ENCODE measurements around the gene USO1. TPM values are rescaled to one million over a fixed set of nuclear protein-coding genes. Genes with fewer than 3 reads are reported as not detected.
A peak's percentile ranks its signal among the peaks of the same experiment; 100 is the strongest.

Gene USO1, protein sequence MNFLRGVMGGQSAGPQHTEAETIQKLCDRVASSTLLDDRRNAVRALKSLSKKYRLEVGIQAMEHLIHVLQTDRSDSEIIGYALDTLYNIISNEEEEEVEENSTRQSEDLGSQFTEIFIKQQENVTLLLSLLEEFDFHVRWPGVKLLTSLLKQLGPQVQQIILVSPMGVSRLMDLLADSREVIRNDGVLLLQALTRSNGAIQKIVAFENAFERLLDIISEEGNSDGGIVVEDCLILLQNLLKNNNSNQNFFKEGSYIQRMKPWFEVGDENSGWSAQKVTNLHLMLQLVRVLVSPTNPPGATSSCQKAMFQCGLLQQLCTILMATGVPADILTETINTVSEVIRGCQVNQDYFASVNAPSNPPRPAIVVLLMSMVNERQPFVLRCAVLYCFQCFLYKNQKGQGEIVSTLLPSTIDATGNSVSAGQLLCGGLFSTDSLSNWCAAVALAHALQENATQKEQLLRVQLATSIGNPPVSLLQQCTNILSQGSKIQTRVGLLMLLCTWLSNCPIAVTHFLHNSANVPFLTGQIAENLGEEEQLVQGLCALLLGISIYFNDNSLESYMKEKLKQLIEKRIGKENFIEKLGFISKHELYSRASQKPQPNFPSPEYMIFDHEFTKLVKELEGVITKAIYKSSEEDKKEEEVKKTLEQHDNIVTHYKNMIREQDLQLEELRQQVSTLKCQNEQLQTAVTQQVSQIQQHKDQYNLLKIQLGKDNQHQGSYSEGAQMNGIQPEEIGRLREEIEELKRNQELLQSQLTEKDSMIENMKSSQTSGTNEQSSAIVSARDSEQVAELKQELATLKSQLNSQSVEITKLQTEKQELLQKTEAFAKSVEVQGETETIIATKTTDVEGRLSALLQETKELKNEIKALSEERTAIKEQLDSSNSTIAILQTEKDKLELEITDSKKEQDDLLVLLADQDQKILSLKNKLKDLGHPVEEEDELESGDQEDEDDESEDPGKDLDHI
- polyA plus RNA-seq (2013, experiment 1 of 2) = 68.2 TPM
- polyA plus RNA-seq (2013, experiment 2 of 2) = 72.2 TPM

DNA sequence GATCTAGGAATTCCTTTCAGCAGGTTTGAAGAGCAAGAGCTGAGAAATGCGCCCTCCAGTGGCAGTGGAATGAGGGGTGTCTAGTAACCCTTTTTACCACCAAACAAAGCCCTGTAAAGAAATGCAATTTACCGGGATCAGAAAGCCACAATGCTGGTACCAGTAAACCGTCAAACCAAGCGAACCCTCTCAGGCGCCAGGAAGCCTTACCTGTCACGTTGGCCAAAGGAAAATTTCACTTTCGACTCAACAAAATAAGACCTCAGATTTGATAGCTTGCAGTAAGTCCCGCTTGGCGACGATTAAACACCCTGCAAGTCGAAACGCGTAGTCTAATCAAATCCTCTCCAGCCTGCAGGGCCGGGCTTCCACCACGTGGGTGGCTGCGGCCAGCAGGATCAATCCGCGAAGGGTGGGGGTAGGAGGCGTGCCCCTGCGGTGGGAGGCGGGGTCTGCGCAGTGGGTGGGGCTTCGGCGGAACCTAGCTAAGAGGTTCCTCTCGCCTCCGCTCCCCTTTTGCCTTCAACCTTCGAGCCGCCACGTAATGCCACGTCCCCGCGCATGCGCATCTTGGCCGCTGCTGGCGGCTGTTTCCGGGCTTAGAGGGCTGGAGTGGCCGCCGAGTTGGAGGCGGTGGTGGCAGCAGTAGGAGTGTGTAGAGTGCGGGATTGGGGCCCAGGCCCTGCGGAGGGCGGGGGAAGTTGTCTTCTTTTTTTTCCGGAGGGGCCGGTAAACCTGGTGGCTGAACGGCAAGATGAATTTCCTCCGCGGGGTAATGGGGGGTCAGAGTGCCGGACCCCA is at the start of gene USO1:
USO1 (plus strand) TSS at position 512 of the 801 bp plus-strand sequence; CDS start at position 755, 243 bp downstream.
- peak within 1 kb of the TSS; percentile 75 for H2AK5ac ChIP-seq (ENCODE audit: low read length, severe bottlenecking)
- H4K91ac ChIP-seq (ENCODE audit: low read length) = peak within 1 kb of the TSS; percentile 94
- H2BK5ac ChIP-seq (ENCODE audit: low read depth, low read length, poor library complexity, severe bottlenecking) = peak within 1 kb of the TSS; percentile 85
- peak within 1 kb of the TSS; percentile 72 for H2AFZ ChIP-seq (ENCODE audit: low read depth, low read length)
- H3K18ac ChIP-seq (ENCODE audit: low read depth in 1 of 2, low read length in 2 of 2) = peak within 1 kb of the TSS; percentile 93 to 95
- peaks cover 13% of the 10 kb centered on the region for H3K79me1 ChIP-seq (replicated peaks; ENCODE audit: low read length, poor library complexity, severe bottlenecking)
- peak within 1 kb of the TSS; percentile 91 for H3K4me3 ChIP-seq (ENCODE audit: insufficient read depth in 1 of 2, low read depth in 1 of 2, low read length in 2 of 2)
- H3K4ac ChIP-seq (ENCODE audit: low read depth in 1 of 2, low read length in 2 of 2) = peak within 1 kb of the TSS; percentile 68 to 99
- H3K36me3 ChIP-seq (ENCODE audit: control insufficient read depth in 1 of 2, insufficient read depth in 2 of 2, low read depth in 1 of 2, low read length in 2 of 2) = no peaks in the 10 kb centered on the region
- H3K4me1 ChIP-seq (ENCODE audit: control insufficient read depth, insufficient read depth, low read depth, low read length) = peaks cover 3% of the 10 kb centered on the region
- H3K9ac ChIP-seq (ENCODE audit: low read length) = peak within 1 kb of the TSS; percentile 99
- peak within 1 kb of the TSS; percentile 85 for H3K4me2 ChIP-seq (ENCODE audit: low read length, poor library complexity, severe bottlenecking)
- no peaks in the 10 kb centered on the region for H3K27me3 ChIP-seq (ENCODE audit: control insufficient read depth in 1 of 2, insufficient read depth in 1 of 2, low read length in 2 of 2)
- H4K8ac ChIP-seq (ENCODE audit: low read length) = peak within 1 kb of the TSS; percentile 89
- peak within 1 kb of the TSS in 1 of 2 experiments; percentile 63 for H2BK12ac ChIP-seq (ENCODE audit: low read length in 2 of 2)
- peak within 1 kb of the TSS; percentile 97 for H2BK120ac ChIP-seq (ENCODE audit: low read depth, low read length)
- WGBS = 0% methylated on average over 40 of the region's 48 CpGs
- peak; percentile 99 for DNase-seq
- peak within 1 kb of the TSS; percentile 98 for H3K27ac ChIP-seq (ENCODE audit: low read length, poor library complexity, severe bottlenecking)
- no peaks in the 10 kb centered on the region for H3K9me3 ChIP-seq (ENCODE audit: control insufficient read depth, low read length)
- peak within 1 kb of the TSS in 1 of 2 experiments; percentile 87 for H3K23ac ChIP-seq (ENCODE audit: low read length in 2 of 2)
- H2BK15ac ChIP-seq (ENCODE audit: low read depth, poor library complexity, severe bottlenecking) = peak within 1 kb of the TSS; percentile 75
- H3K14ac ChIP-seq (ENCODE audit: low read length in 2 of 2) = peak within 1 kb of the TSS in 1 of 2 experiments; percentile 99

DNA sequence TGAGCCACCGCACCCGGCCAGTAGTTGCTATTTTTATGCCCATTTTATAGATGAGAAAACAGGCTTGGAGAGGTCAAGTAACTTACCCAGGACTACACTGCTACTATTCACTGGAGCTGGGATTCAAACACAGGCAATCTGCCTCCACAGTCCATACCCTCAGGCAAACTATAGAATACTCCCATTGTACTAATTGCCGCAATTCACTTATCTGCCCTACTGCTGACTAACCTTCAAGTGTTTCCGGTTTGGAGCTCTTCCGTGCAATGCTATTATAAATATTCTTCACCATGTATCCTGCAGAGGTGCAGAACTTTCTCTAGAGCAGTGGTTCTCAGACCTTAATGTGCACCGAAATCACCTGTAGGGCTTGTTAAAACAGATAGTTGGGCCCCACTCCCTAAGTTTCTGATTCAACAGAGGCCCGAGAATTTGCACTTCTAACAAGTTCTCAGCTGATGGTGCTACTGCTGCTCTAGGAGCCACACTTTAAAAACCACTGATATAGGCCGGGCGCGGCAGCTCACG is 49.3 kb upstream of the USO1 start:
- H4K91ac ChIP-seq (ENCODE audit: low read length) = no peak overlapping the region
- H3K9me3 ChIP-seq (ENCODE audit: control insufficient read depth, low read length) = no peaks in the 10 kb centered on the region
- no peak overlapping the region for H3K23ac ChIP-seq (ENCODE audit: low read length in 2 of 2)
- H3K27me3 ChIP-seq (ENCODE audit: control insufficient read depth in 1 of 2, insufficient read depth in 1 of 2, low read length in 2 of 2) = no peaks in the 10 kb centered on the region
- no peaks in the 10 kb centered on the region for H3K36me3 ChIP-seq (ENCODE audit: control insufficient read depth in 1 of 2, insufficient read depth in 2 of 2, low read depth in 1 of 2, low read length in 2 of 2)
- no peak overlapping the region for H3K4me3 ChIP-seq (ENCODE audit: insufficient read depth in 1 of 2, low read depth in 1 of 2, low read length in 2 of 2)
- no peak overlapping the region for H4K8ac ChIP-seq (ENCODE audit: low read length)
- no peak overlapping the region for H2AK5ac ChIP-seq (ENCODE audit: low read length, severe bottlenecking)
- H3K27ac ChIP-seq (ENCODE audit: low read length, poor library complexity, severe bottlenecking) = no peak overlapping the region
- peak; percentile 54 for DNase-seq
- 91% methylated on average over 11 of the region's 11 CpGs for WGBS
- H3K79me1 ChIP-seq (replicated peaks; ENCODE audit: low read length, poor library complexity, severe bottlenecking) = peaks cover 9% of the 10 kb centered on the region
- H2BK120ac ChIP-seq (ENCODE audit: low read depth, low read length) = no peak overlapping the region
- H3K4me1 ChIP-seq (ENCODE audit: control insufficient read depth, insufficient read depth, low read depth, low read length) = no peaks in the 10 kb centered on the region
- H2AFZ ChIP-seq (ENCODE audit: low read depth, low read length) = no peak overlapping the region
- H3K4ac ChIP-seq (ENCODE audit: low read depth in 1 of 2, low read length in 2 of 2) = no peak overlapping the region
- no peak overlapping the region for H3K14ac ChIP-seq (ENCODE audit: low read length in 2 of 2)
- H3K9ac ChIP-seq (ENCODE audit: low read length) = no peak overlapping the region
- H2BK15ac ChIP-seq (ENCODE audit: low read depth, poor library complexity, severe bottlenecking) = no peak overlapping the region
- H2BK5ac ChIP-seq (ENCODE audit: low read depth, low read length, poor library complexity, severe bottlenecking) = no peak overlapping the region
- H2BK12ac ChIP-seq (ENCODE audit: low read length in 2 of 2) = no peak overlapping the region
- no peak overlapping the region for H3K18ac ChIP-seq (ENCODE audit: low read depth in 1 of 2, low read length in 2 of 2)
- no peak overlapping the region for H3K4me2 ChIP-seq (ENCODE audit: low read length, poor library complexity, severe bottlenecking)

DNA sequence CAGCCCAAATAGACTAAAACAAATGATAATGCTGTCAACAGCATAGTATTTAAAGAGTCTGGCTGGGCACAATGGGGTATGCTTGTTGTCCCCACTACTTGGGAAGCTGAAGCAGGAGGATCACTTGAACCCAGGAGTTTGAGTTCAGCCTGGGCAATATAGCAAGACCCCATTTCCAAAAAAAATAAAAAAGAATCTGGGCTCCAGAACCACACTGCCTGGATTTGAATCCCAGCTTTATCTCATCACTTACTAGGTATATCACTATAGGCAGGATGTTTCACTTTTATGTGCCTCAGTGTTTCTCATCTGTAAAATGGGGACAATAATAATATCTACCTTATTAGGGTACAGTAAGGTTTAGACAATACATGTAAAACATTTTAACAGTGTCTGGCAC is 45.9 kb upstream of the USO1 start:
- Histone ChIP-seq H2AK5ac (ENCODE audit: low read length, severe bottlenecking) (no peak overlapping the region), H3K4me2 (ENCODE audit: low read length, poor library complexity, severe bottlenecking) (no peak overlapping the region), H3K27me3 (ENCODE audit: control insufficient read depth in 1 of 2, insufficient read depth in 1 of 2, low read length in 2 of 2) (no peaks in the 10 kb centered on the region), H3K4ac (ENCODE audit: low read depth in 1 of 2, low read length in 2 of 2) (no peak overlapping the region), H2AFZ (ENCODE audit: low read depth, low read length) (no peak overlapping the region), H3K23ac (ENCODE audit: low read length in 2 of 2) (no peak overlapping the region), H2BK120ac (ENCODE audit: low read depth, low read length) (no peak overlapping the region), H2BK12ac (ENCODE audit: low read length in 2 of 2) (no peak overlapping the region), H3K4me3 (ENCODE audit: insufficient read depth in 1 of 2, low read depth in 1 of 2, low read length in 2 of 2) (no peak overlapping the region), H2BK5ac (ENCODE audit: low read depth, low read length, poor library complexity, severe bottlenecking) (no peak overlapping the region), H3K18ac (ENCODE audit: low read depth in 1 of 2, low read length in 2 of 2) (no peak overlapping the region), H3K9ac (ENCODE audit: low read length) (no peak overlapping the region), H3K14ac (ENCODE audit: low read length in 2 of 2) (no peak overlapping the region), H3K79me1 (replicated peaks; ENCODE audit: low read length, poor library complexity, severe bottlenecking) (peaks cover 12% of the 10 kb centered on the region), H4K8ac (ENCODE audit: low read length) (no peak overlapping the region), H4K91ac (ENCODE audit: low read length) (no peak overlapping the region), H3K9me3 (ENCODE audit: control insufficient read depth, low read length) (no peaks in the 10 kb centered on the region), H2BK15ac (ENCODE audit: low read depth, poor library complexity, severe bottlenecking) (no peak overlapping the region), H3K27ac (ENCODE audit: low read length, poor library complexity, severe bottlenecking) (no peak overlapping the region), H3K4me1 (ENCODE audit: control insufficient read depth, insufficient read depth, low read depth, low read length) (no peaks in the 10 kb centered on the region), H3K36me3 (ENCODE audit: control insufficient read depth in 1 of 2, insufficient read depth in 2 of 2, low read depth in 1 of 2, low read length in 2 of 2) (no peaks in the 10 kb centered on the region)
- no peak for DNase-seq
